Measurements from ENCODE around the gene RPS19. TPM values are rescaled to one million over a fixed set of nuclear protein-coding genes. Genes with fewer than 3 reads are reported as not detected.

The RPS19 gene
- polyA plus RNA-seq, 1 donor from 2014 or later, result 783 TPM

- Histone ChIP-seq H3K4me2 (ENCODE audit: low read length) (no peak overlapping the region), H2AFZ (ENCODE audit: low read depth, low read length) (no peak overlapping the region), H3K27me3 (ENCODE audit: insufficient read depth, low read depth, low read length) (no peaks in the 10 kb centered on the region), H3K9me3 (ENCODE audit: low read length) (no peaks in the 10 kb centered on the region), H3F3A (ENCODE audit: insufficient read depth, low read length, poor library complexity, severe bottlenecking) (no peaks in the 10 kb centered on the region), H3K4me3 (ENCODE audit: low read length) (no peak overlapping the region), H3K27ac (ENCODE audit: low read length) (no peak overlapping the region), H3K79me2 (replicated peaks; ENCODE audit: insufficient read depth, low read length) (no peaks in the 10 kb centered on the region), H3K36me3 (ENCODE audit: insufficient read depth, low read length) (no peaks in the 10 kb centered on the region), H3K9me2 (ENCODE audit: insufficient read depth, low read length) (no peaks in the 10 kb centered on the region), H4K20me1 (ENCODE audit: insufficient read depth) (no peaks in the 10 kb centered on the region), H3K9ac (ENCODE audit: low read length) (no peak overlapping the region)
- TF ChIP-seq POLR2AphosphoS5 (IDR thresholded peaks at IDR 0.05), result no peak
- TF ChIP-seq EZH2 (IDR thresholded peaks at IDR 0.05; ENCODE audit: borderline replicate concordance, insufficient read depth, low read length, poor library complexity, severe bottlenecking), result no peak
- no peak for TF ChIP-seq SMC3 (conservative IDR thresholded peaks at IDR 0.05; ENCODE audit: poor library complexity)
- TF ChIP-seq MXI1 (conservative IDR thresholded peaks at IDR 0.05; ENCODE audit: poor library complexity, severe bottlenecking), result no peak
- TF ChIP-seq CTCF (IDR thresholded peaks at IDR 0.05; ENCODE audit: poor library complexity, severe bottlenecking), result no peak
- TF ChIP-seq EP300 (conservative IDR thresholded peaks at IDR 0.05; ENCODE audit: poor library complexity, severe bottlenecking), result no peak
- no peak for TF ChIP-seq REST (IDR thresholded peaks at IDR 0.05; ENCODE audit: borderline replicate concordance)
- TF ChIP-seq RAD21 (conservative IDR thresholded peaks at IDR 0.05), result no peak
- TF ChIP-seq TAF1 (IDR thresholded peaks at IDR 0.05; ENCODE audit: low read depth), result no peak
Observed at GRCh38 chr19:41847351-41848105, 12.5 kb upstream of the RPS19 start.

DNA sequence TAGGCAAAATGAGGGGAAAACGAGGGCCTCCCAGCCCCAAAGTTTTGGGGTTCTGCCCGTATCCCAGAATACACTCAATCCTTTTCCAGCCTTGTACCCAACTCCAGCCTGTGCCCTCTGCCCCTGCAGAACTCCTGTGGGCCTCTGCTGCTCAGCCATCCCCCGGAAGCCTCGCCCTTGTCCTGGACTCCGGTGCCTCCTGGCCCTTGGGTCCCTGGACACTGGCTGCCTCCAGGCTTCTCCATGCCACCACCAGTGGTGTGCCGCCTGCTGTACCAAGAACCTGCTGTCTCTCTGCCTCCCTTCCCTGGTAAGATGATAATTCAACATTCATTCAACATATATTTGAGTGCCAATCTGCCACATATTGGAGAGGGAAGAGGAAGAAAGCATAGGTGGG lies 11.4 kb upstream of the RPS19 start:
- H4K20me1 ChIP-seq (ENCODE audit: insufficient read depth), result no peaks in the 10 kb centered on the region
- H3K4me2 ChIP-seq (ENCODE audit: low read length), result no peak overlapping the region
- H3K9me2 ChIP-seq (ENCODE audit: insufficient read depth, low read length), result no peaks in the 10 kb centered on the region
- H3K36me3 ChIP-seq (ENCODE audit: insufficient read depth, low read length), result no peaks in the 10 kb centered on the region
- H3F3A ChIP-seq (ENCODE audit: insufficient read depth, low read length, poor library complexity, severe bottlenecking), result no peaks in the 10 kb centered on the region
- no peak overlapping the region for H3K27ac ChIP-seq (ENCODE audit: low read length)
- no peaks in the 10 kb centered on the region for H3K79me2 ChIP-seq (replicated peaks; ENCODE audit: insufficient read depth, low read length)
- no peak overlapping the region for H3K9ac ChIP-seq (ENCODE audit: low read length)
- H2AFZ ChIP-seq (ENCODE audit: low read depth, low read length), result no peak overlapping the region
- no peak overlapping the region for H3K4me3 ChIP-seq (ENCODE audit: low read length)
- peaks cover 3% of the 10 kb centered on the region for H3K27me3 ChIP-seq (ENCODE audit: insufficient read depth, low read depth, low read length)
- no peak for TF ChIP-seq EZH2 (IDR thresholded peaks at IDR 0.05; ENCODE audit: borderline replicate concordance, insufficient read depth, low read length, poor library complexity, severe bottlenecking)
- no peak for TF ChIP-seq POLR2AphosphoS5 (IDR thresholded peaks at IDR 0.05)
- TF ChIP-seq TAF1 (IDR thresholded peaks at IDR 0.05; ENCODE audit: low read depth), result no peak
- no peak for TF ChIP-seq RAD21 (conservative IDR thresholded peaks at IDR 0.05)
- no peak for TF ChIP-seq MXI1 (conservative IDR thresholded peaks at IDR 0.05; ENCODE audit: poor library complexity, severe bottlenecking)
- no peak for TF ChIP-seq CTCF (IDR thresholded peaks at IDR 0.05; ENCODE audit: poor library complexity, severe bottlenecking)
- TF ChIP-seq REST (IDR thresholded peaks at IDR 0.05; ENCODE audit: borderline replicate concordance), result no peak
- no peak for TF ChIP-seq EP300 (conservative IDR thresholded peaks at IDR 0.05; ENCODE audit: poor library complexity, severe bottlenecking)
- no peak for TF ChIP-seq SMC3 (conservative IDR thresholded peaks at IDR 0.05; ENCODE audit: poor library complexity)
- H3K9me3 ChIP-seq (ENCODE audit: low read length), result no peaks in the 10 kb centered on the region
